RWPE1 (cell line): ENCODE data around the gene THY1.

Experiments used
- CTCF ChIA-PET: fragments of 350-600 bp; sonication (Branson Sonifier 250); formaldehyde crosslinking; extraction: SDS; loops from one replicate; lab custom pipeline; 2021; lab: Yijun Ruan, JAX
- POLR2A ChIA-PET: fragments of 400-600 bp; formaldehyde crosslinking; extraction: SDS; loops from one replicate; lab custom pipeline; 2020; ENCODE audit warnings: antibody characterized with exemption; ENCODE audit not compliant: low non-redundant PET; lab: Yijun Ruan, JAX
- DNase-seq: peaks from one replicate; pipeline ENCODE4 v3.0.0; 2012; ENCODE audit warnings: low spot score
- H3K27ac ChIP-seq: fragments of 450-650 bp; 2 replicates; pipeline ENCODE4 v1.5.1; 2017
- TF ChIP-seq, protein P1 (sequence below): fragments of 450-650 bp; conservative IDR thresholded peaks from 2 replicates; pipeline ENCODE4 v1.5.1; 2017; ENCODE audit warnings: low read depth, mild to moderate bottlenecking

Gene THY1

DNA sequence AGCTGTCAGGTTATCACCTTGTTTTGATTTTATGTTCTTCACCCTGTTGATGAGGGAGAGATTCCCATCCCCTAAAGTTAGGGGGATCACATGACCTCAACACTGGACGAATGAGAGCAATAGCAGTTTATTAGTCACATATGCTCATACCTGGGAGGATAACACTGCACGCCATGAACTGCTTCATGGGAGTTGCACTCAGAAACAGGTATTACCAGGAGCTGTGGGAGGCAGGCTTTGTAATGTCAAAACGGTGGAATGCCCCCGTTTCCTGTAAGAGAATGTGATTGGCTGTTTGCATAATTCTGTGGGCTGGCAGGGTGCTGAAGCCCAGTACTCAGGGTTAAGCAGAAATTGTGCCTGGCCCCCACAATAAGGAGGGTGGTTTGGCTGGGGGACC lies 3.2 kb upstream of the THY1 start:
- CTCF ChIA-PET, result interaction anchor here (0.7 kb wide), 1 partner anchor 12 kb away, joined by 3 read pairs; no protein-coding TSS in a partner anchor

DNA sequence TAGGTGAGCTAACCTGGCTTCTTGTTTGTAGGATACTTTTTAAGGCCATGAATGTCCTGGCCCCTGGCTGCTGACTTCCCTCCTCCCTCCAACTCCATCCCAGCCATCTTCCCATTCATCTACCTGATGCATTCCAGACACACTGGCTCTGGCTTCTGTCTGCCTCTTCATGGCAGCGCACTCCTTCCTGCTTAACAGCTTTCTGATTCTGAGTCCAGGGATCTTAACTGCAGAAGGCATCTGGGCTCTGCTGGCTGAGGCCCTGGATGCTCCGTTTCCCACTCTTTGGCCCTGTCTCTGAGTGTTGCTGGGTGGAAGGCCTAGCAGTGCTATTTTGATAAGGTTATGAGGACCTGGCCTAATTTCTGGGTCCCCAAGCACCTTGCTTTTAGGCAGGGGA lies 1.8 kb upstream of the THY1 start:
- ChIA-PET CTCF (no interaction called here), POLR2A (no interaction called here)
- TF ChIP-seq, protein P1, sequence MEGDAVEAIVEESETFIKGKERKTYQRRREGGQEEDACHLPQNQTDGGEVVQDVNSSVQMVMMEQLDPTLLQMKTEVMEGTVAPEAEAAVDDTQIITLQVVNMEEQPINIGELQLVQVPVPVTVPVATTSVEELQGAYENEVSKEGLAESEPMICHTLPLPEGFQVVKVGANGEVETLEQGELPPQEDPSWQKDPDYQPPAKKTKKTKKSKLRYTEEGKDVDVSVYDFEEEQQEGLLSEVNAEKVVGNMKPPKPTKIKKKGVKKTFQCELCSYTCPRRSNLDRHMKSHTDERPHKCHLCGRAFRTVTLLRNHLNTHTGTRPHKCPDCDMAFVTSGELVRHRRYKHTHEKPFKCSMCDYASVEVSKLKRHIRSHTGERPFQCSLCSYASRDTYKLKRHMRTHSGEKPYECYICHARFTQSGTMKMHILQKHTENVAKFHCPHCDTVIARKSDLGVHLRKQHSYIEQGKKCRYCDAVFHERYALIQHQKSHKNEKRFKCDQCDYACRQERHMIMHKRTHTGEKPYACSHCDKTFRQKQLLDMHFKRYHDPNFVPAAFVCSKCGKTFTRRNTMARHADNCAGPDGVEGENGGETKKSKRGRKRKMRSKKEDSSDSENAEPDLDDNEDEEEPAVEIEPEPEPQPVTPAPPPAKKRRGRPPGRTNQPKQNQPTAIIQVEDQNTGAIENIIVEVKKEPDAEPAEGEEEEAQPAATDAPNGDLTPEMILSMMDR, result no peak
- no peak overlapping the region for H3K27ac ChIP-seq
- DNase-seq, result no peak

More for the DNA sequence above, 3.2 kb upstream of the THY1 start:
- TF ChIP-seq, protein P1, result no peak
- H3K27ac ChIP-seq, result no peak overlapping the region
- DNase-seq, result no peak
- POLR2A ChIA-PET, result no interaction called here

DNA sequence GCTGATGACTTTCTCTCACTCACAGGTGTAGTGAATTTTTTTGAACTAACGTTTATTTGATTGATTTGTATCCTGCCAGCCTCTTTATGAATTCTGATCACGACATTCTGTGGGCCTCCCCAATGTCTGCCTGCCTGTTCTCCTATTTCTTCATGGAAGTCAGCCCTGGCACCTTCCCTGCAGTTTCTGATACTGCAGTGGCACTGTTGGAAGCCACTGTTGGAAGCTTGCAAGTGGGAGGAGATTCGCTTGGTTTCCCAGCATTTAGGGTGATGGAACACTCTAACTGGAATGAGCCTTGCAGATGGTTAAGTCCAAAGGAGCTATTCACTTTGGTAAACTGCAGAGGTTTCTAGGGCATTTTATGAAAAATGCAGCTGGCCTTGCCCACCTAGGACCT lies 1.3 kb upstream of the THY1 start:
- ChIA-PET POLR2A (no interaction called here), CTCF (no interaction called here)
- H3K27ac ChIP-seq, result no peak overlapping the region
- TF ChIP-seq, protein P1, result no peak
- no peak for DNase-seq

DNA sequence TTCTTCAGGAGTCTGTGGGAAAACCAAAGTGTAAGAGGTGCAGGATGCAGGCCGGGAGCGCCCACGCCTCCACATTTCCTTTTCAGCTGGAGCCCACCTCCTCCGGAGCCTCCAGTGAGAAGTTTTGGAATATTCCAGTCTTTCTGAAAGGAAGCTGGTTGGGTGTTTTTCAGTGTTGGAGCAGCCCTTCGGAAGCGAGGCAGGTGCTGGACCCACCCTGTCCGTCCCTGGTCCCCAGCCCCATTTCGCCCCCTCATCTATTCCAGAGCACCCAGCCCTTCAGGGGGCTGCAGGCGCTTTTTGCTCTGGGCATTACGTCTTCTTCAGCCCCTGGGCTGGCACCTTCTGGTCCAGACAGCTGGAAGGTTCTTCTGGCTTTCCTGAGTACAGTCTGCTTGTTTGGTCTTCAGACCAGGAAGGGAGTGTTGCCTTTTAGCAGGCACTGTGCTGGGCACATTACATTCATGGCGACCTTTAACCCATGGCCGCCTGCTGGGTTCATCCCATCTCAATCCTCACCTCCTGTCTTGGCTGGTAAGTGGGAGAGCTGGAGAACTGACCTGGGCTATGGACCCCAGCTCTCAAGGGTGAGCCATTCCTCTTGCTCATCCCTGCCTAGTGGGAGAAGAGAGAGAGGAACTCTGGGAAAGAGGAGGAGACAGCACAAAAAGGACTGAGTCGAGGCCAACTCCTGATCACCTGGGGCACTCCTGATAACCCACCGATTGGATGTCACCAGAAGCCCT lies 710 bp upstream of the THY1 start:
- no peak overlapping the region for H3K27ac ChIP-seq
- CTCF ChIA-PET, result interaction anchor here (0.8 kb wide), 1 partner anchor 51 kb away, joined by 4 read pairs; no protein-coding TSS in a partner anchor
- TF ChIP-seq, protein P1, result no peak
- POLR2A ChIA-PET, result interaction anchor here (0.6 kb wide), 1 partner anchor 9 kb away, joined by 6 read pairs; no protein-coding TSS in a partner anchor
- no peak for DNase-seq

DNA sequence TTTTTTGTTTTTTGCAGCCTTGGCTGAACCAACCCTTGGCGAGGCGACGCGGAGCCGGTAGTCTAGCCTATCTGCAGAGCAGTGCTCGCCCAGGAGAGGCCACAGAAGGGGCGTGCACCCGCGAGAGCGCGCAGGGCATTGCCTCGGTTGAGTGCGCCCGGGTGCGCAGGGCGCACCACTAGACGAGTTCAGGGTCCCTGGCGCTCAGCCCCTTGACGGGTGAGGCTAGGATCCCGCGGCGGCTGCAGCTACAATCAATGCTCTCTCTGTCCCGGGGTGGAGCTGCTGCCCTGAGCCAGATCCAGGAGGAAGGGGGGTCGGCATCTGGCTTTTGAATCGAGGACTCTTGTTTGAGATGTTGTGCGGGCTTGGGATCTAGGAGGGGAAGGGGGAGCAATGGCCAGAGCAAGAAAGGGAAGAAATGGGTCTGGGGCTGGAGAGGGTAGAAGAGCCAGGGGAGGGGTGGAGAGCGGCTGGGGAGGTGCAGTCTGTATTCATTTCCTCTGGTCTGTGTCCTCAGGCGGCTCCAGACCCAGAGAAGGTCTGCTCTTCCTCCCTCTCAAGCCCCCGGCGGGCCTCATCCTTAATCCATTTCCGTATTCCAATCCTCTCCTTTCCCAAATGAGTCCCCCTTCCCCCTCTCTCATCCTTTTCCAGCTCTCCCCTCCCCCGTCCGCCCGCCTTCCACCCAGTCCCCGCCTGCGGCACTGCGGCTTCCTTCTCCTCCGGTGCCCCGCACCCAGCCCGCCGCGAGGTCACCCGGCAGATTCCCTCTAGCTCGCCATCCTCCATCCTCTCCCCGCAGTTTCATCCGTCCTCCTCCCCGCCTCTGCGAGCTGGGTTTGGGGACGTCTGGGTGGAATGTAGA lies 797 bp downstream of the THY1 start:
- CTCF ChIA-PET, result interaction anchor here (0.6 to 0.7 kb wide), 4 partner anchors 66 to 537 kb away, joined by 3 to 4 read pairs (median 3); no protein-coding TSS in a partner anchor
- no peak overlapping the region for H3K27ac ChIP-seq

DNA sequence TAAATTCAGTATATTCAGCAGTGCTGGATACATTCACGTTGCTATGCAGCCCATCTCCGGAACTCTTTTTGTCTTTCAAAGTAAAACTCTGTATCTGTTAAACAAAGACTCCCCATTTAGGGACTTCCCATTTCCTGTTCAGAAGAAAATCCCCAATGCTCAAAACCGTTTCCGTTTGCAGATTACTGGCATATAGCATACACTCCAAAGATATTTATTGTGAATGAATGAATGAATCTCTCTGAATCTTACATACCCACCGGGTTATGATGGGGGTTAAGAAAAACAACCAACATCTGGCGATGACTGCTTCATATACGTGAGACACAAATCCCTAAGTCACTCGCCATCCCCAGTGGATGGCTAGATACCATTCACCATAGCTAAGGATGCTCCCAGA lies 1.6 kb downstream of the THY1 start:
- ChIA-PET POLR2A (no interaction called here), CTCF (interaction anchor here (0.6 kb wide), 1 partner anchor 65 kb away, joined by 4 read pairs; no protein-coding TSS in a partner anchor)
- H3K27ac ChIP-seq, result no peak overlapping the region
- DNase-seq, result no peak
- TF ChIP-seq, protein P1, result no peak

More for the DNA sequence above, 797 bp downstream of the THY1 start:
- POLR2A ChIA-PET, result no interaction called here
- TF ChIP-seq, protein P1, result no peak
- DNase-seq, result no peak
